ENCODE measurements around the gene RBM19. TPM values are rescaled to one million over a fixed set of nuclear protein-coding genes. Genes with fewer than 3 reads are reported as not detected.

The RBM19 gene
- total RNA-seq, 2 experiments from 2014 or later = 29.6 to 33.8 TPM

GRCh38 chr12:113891739-113892520 lies 74.2 kb downstream of the RBM19 start:
- ChIA-PET POLR2A (no interaction called here), CTCF (no interaction called here)
- Mint-ChIP-seq H3K9me3 (ENCODE audit: insufficient read depth) (no peaks in the 10 kb centered on the region), H3K4me1 (ENCODE audit: low read depth) (no peaks in the 10 kb centered on the region), H3K27me3 (ENCODE audit: low read depth) (no peaks in the 10 kb centered on the region), H3K27ac (no peak overlapping the region), H3K4me3 (no peak overlapping the region), H3K36me3 (ENCODE audit: low read depth) (no peaks in the 10 kb centered on the region)
- no peak for ATAC-seq
- no peak for DNase-seq

- no peak for DNase-seq
- no peak overlapping the region for H3K27ac Mint-ChIP-seq
- CTCF ChIA-PET = no interaction called here
Measured at GRCh38 chr12:113891167-113891692, 74.9 kb downstream of the RBM19 start.

GRCh38 chr12:113889891-113890581 lies 76.1 kb downstream of the RBM19 start:
- Mint-ChIP-seq H3K9me3 (ENCODE audit: insufficient read depth) (no peaks in the 10 kb centered on the region), H3K27ac (no peak overlapping the region), H3K27me3 (ENCODE audit: low read depth) (no peaks in the 10 kb centered on the region), H3K4me3 (no peak overlapping the region), H3K36me3 (ENCODE audit: low read depth) (peaks cover 3% of the 10 kb centered on the region), H3K4me1 (ENCODE audit: low read depth) (no peaks in the 10 kb centered on the region)
- ChIA-PET POLR2A (interaction anchor here (0.6 kb wide), 1 partner anchor 189 kb away, joined by 3 read pairs; no protein-coding TSS in a partner anchor), CTCF (no interaction called here)
- DNase-seq = no peak
- ATAC-seq = no peak

More at GRCh38 chr12:113891167-113891692, 74.9 kb downstream of the RBM19 start:
- Mint-ChIP-seq H3K4me3 (no peak overlapping the region), H3K9me3 (ENCODE audit: insufficient read depth) (no peaks in the 10 kb centered on the region), H3K36me3 (ENCODE audit: low read depth) (no peaks in the 10 kb centered on the region), H3K4me1 (ENCODE audit: low read depth) (no peaks in the 10 kb centered on the region), H3K27me3 (ENCODE audit: low read depth) (no peaks in the 10 kb centered on the region)
- no peak for ATAC-seq
- POLR2A ChIA-PET = no interaction called here

- CTCF ChIA-PET = no interaction called here
- POLR2A ChIA-PET = no interaction called here
- Mint-ChIP-seq H3K4me1 (ENCODE audit: low read depth) (no peaks in the 10 kb centered on the region), H3K9me3 (ENCODE audit: insufficient read depth) (no peaks in the 10 kb centered on the region), H3K4me3 (no peak overlapping the region), H3K27me3 (ENCODE audit: low read depth) (no peaks in the 10 kb centered on the region), H3K36me3 (ENCODE audit: low read depth) (peaks cover 4% of the 10 kb centered on the region), H3K27ac (no peak overlapping the region)
- ATAC-seq (no peak), DNase-seq (no peak)
Measured at GRCh38 chr12:113889076-113889475, 77.0 kb downstream of the RBM19 start.

- no peaks in the 10 kb centered on the region for H3K27me3 Mint-ChIP-seq (ENCODE audit: low read depth)
- ATAC-seq (no peak), DNase-seq (no peak)
- no peak overlapping the region for H3K27ac Mint-ChIP-seq
- no peak overlapping the region for H3K4me3 Mint-ChIP-seq
- POLR2A ChIA-PET = no interaction called here
- peaks cover 4% of the 10 kb centered on the region for H3K36me3 Mint-ChIP-seq (ENCODE audit: low read depth)
- CTCF ChIA-PET = no interaction called here
- H3K9me3 Mint-ChIP-seq (ENCODE audit: insufficient read depth) = no peaks in the 10 kb centered on the region
- H3K4me1 Mint-ChIP-seq (ENCODE audit: low read depth) = no peaks in the 10 kb centered on the region
Measured at GRCh38 chr12:113888435-113888834, 77.7 kb downstream of the RBM19 start.

GRCh38 chr12:113887906-113888305 lies 78.2 kb downstream of the RBM19 start:
- POLR2A ChIA-PET = no interaction called here
- DNase-seq (no peak), ATAC-seq (no peak)
- H3K4me3 Mint-ChIP-seq = no peak overlapping the region
- H3K4me1 Mint-ChIP-seq (ENCODE audit: low read depth) = no peaks in the 10 kb centered on the region
- H3K27me3 Mint-ChIP-seq (ENCODE audit: low read depth) = no peaks in the 10 kb centered on the region
- no peaks in the 10 kb centered on the region for H3K9me3 Mint-ChIP-seq (ENCODE audit: insufficient read depth)
- H3K27ac Mint-ChIP-seq = no peak overlapping the region
- H3K36me3 Mint-ChIP-seq (ENCODE audit: low read depth) = peaks cover 4% of the 10 kb centered on the region
- CTCF ChIA-PET = no interaction called here

GRCh38 chr12:113886721-113887120 lies 79.4 kb downstream of the RBM19 start:
- Mint-ChIP-seq H3K36me3 (ENCODE audit: low read depth) (peaks cover 4% of the 10 kb centered on the region), H3K4me3 (no peak overlapping the region), H3K4me1 (ENCODE audit: low read depth) (no peaks in the 10 kb centered on the region), H3K27ac (no peak overlapping the region), H3K27me3 (ENCODE audit: low read depth) (no peaks in the 10 kb centered on the region), H3K9me3 (ENCODE audit: insufficient read depth) (no peaks in the 10 kb centered on the region)
- no peak for DNase-seq
- CTCF ChIA-PET = interaction anchor here (0.7 kb wide), 1 partner anchor 58 kb away, joined by 4 read pairs; no protein-coding TSS in a partner anchor
- no peak for ATAC-seq
- POLR2A ChIA-PET = no interaction called here

- POLR2A ChIA-PET = no interaction called here
- ATAC-seq = no peak
- Mint-ChIP-seq H3K36me3 (ENCODE audit: low read depth) (peaks cover 4% of the 10 kb centered on the region), H3K27me3 (ENCODE audit: low read depth) (no peaks in the 10 kb centered on the region), H3K4me1 (ENCODE audit: low read depth) (no peaks in the 10 kb centered on the region), H3K9me3 (ENCODE audit: insufficient read depth) (no peaks in the 10 kb centered on the region), H3K4me3 (no peak overlapping the region), H3K27ac (no peak overlapping the region)
- DNase-seq = no peak
- CTCF ChIA-PET = no interaction called here
Measured at GRCh38 chr12:113884392-113884791, 81.7 kb downstream of the RBM19 start.

GRCh38 chr12:113882690-113883089 lies 83.4 kb downstream of the RBM19 start:
- CTCF ChIA-PET = no interaction called here

GRCh38 chr12:113880988-113881962 lies 84.8 kb downstream of the RBM19 start:
- Mint-ChIP-seq H3K9me3 (ENCODE audit: insufficient read depth) (no peaks in the 10 kb centered on the region), H3K36me3 (ENCODE audit: low read depth) (peaks cover 4% of the 10 kb centered on the region), H3K27me3 (ENCODE audit: low read depth) (no peaks in the 10 kb centered on the region), H3K27ac (no peak overlapping the region), H3K4me3 (no peak overlapping the region), H3K4me1 (ENCODE audit: low read depth) (no peaks in the 10 kb centered on the region)
- DNase-seq (no peak), ATAC-seq (no peak)
- CTCF ChIA-PET = no interaction called here
- POLR2A ChIA-PET = no interaction called here

More at GRCh38 chr12:113882690-113883089, 83.4 kb downstream of the RBM19 start:
- no peak overlapping the region for H3K4me3 Mint-ChIP-seq
- no peaks in the 10 kb centered on the region for H3K27me3 Mint-ChIP-seq (ENCODE audit: low read depth)
- H3K36me3 Mint-ChIP-seq (ENCODE audit: low read depth) = peaks cover 4% of the 10 kb centered on the region
- no peak for DNase-seq
- H3K9me3 Mint-ChIP-seq (ENCODE audit: insufficient read depth) = no peaks in the 10 kb centered on the region
- H3K27ac Mint-ChIP-seq = no peak overlapping the region
- POLR2A ChIA-PET = no interaction called here
- H3K4me1 Mint-ChIP-seq (ENCODE audit: low read depth) = no peaks in the 10 kb centered on the region
- ATAC-seq = no peak

- Mint-ChIP-seq H3K4me1 (ENCODE audit: low read depth) (no peaks in the 10 kb centered on the region), H3K9me3 (ENCODE audit: insufficient read depth) (no peaks in the 10 kb centered on the region), H3K36me3 (ENCODE audit: low read depth) (peaks cover 4% of the 10 kb centered on the region), H3K4me3 (no peak overlapping the region), H3K27ac (no peak overlapping the region), H3K27me3 (ENCODE audit: low read depth) (no peaks in the 10 kb centered on the region)
- no peak for DNase-seq
- no peak for ATAC-seq
- POLR2A ChIA-PET = no interaction called here
- CTCF ChIA-PET = no interaction called here
Measured at GRCh38 chr12:113880326-113880725, 85.8 kb downstream of the RBM19 start.
